Right forelimb (tissue), 1 donor: ENCODE results near the gene OR5AU1.
"Not testable (repeated sequence)": the region's sequence is repeated elsewhere in the genome, so short reads cannot be mapped to it uniquely, and the experiment has no call there.

ENCODE experiments used
- DNase-seq: peaks from one replicate; pipeline ENCODE4 v3.0.0-alpha.2; 2018

The OR5AU1 gene

DNA sequence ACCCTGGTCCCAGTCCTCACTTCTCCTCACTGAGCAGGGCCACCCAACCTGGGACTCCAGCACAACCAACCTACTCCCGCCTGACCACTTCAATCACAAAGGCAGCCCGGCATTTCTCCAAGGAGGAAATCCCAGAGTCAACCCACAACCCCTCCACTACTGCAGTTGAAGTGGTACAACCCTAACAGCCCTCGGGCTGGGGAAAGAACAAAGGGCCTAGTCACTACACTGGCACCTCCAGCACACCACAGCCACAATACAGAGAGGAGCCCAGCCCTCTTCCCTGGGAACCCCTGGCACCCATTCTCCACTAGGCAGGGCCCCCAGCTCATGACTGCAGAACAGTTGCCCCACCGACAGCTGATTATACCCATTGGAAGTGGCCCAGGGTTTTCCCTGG lies 13.7 kb upstream of the OR5AU1 start:
- DNase-seq: no peak

GRCh38 chr14:21168055-21168454 lies 12.2 kb upstream of the OR5AU1 start:
- DNase-seq: no peak

DNA sequence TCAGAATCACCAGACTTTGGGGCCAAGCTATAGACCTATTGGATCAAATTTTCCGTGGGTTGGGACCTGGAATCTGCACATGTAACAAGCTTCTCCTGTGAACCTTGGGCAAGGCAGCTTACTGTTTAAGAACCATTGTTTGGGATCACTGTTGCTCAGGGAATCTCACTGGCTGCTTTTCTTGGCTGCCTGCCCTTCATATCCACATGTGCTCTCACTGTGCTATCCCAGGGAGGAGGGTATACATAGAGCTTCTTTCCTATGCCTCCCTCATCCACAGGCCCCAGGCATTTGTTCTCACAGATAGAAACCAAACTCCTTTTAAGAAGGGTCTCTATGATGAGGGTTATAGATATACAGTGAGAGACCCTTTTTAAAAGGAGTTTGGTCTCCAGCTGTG lies 9.8 kb upstream of the OR5AU1 start:
- DNase-seq: not testable (repeated sequence)

DNA sequence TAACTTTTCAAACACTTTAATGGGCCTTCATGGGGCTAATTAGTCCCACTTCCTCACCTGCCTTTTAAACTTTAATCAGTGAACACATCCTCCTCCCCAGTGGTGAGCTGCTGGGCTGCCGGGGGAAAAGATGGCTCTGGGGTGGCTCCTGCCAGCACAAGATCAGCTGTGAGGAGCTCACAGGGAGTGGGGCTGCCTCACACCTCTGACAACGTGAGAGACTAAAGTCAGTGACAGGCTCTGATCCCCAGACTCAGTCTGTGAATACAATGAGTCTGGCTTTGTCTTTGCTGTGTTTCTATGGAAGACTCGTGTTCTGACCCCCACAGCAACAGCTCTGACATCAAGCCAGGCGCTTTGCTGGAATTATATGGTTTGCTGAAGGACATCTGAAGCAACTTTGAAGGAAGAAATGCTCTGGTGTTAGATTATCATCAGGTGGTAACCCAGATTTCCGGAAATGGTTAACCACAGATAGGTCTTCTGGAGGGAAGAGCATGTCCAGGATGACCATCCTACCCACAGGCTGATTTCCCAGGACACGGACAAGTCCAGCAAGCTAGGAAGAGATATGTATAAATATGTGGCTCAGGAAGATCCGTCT lies 9.2 kb upstream of the OR5AU1 start:
- DNase-seq: not testable (repeated sequence)

DNA sequence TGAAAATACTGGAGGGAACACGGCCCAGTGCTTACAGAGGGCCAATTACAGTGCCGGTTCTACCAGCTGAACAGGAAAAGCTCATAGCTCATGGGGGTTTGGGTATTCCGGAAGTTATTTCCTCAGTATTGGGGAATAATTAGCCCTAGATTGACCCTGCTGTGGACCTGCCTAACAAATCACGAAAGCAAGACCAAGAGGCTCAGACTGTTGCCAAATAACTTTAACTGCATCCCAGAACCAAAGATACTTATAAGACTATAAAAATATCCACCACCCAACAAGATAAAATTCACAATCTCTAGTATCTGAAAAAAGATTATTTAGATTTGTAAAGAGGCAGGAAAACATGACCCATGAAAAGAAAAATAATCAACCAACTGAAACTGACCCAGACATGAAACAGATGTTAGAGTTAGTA lies 8.0 kb upstream of the OR5AU1 start:
- DNase-seq: no peak

GRCh38 chr14:21162081-21162480 lies 6.2 kb upstream of the OR5AU1 start:
- DNase-seq: no peak

DNA sequence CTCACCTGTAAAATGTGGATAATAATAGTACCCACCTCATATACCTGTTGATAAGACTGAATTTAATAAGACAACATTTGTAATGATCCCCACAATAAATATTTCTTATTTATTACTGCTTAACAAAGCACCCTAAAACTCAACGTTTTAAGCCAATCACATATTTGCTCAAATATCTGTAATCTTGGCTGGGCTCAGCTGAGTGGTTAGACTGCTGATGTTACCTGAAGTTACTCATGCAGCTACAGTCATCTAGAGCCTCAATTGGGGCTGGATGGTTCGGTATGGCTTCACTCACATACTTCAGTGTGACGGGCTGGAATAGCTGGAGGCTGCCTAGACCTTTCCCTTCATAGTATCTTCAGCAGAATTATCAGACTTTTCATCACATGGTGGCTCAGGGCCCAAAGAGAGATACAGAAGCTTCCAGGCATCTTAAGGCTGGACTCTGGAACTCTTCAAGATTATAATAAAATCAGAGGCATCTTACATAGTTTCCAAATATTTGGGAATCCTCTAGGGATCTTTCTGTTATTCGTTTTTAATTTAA lies 4.3 kb upstream of the OR5AU1 start:
- DNase-seq: no peak

GRCh38 chr14:21158175-21158574 lies 2.3 kb upstream of the OR5AU1 start:
- not testable (repeated sequence) for DNase-seq

DNA sequence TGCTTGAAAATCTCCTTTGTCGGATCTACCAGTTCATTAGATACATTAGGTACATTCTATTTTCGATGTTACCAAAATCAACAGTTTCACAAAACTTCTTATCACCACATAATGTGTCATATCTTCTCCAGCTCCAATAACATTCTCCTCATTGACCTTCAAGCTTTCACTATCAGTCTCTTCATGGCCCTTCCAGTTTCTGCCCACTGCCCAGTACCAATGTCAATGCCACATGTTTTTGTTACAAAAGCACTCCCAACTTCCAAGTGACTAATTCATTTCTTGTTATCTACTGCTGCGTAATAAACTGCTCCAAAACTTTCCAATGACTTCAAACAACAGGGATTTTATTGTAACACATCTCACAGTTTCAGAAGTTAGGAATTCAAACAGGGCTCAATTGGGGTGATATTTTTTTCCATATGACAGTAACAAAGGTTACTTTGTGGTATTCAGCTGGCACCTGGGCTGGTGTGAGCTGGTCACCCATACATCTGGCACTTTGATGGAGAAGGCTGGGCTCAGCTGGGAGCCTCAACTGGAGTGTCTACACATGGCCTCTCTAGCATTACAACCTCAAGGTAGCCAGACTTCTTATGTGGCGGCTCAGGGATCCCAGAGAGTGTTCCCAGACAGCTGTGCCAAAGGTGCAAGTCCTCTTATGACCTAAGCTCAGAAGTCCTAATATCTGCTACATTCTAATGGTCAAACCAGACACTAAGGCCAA lies 6.1 kb downstream of the OR5AU1 start:
- DNase-seq: no peak

GRCh38 chr14:21145437-21145836 lies 10.4 kb downstream of the OR5AU1 start:
- DNase-seq: no peak

DNA sequence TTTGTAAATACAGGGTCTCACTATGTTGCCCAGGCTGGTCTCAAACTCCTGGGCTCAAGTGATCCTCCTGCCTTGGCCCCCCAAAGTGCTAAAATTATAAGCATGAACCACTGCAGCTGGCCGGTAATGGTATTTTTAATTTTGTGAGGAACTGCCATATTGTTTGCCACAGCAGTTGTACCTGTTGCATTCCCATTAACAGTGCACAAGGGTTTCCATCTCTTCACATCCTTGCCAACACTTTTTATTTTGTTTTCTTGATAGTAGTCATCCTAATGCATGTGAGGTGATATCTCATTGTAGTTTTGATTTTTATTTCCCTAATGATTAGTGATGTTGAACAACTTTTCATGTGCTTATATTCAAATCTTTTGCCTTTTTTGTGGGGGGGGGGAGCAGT lies 13.5 kb downstream of the OR5AU1 start:
- DNase-seq: no peak

GRCh38 chr14:21136024-21136423 lies 19.8 kb downstream of the OR5AU1 start:
- DNase-seq: no peak

- DNase-seq: no peak
Measured at GRCh38 chr14:21133901-21134300, 22.0 kb downstream of the OR5AU1 start.

GRCh38 chr14:21123429-21123828 lies 32.4 kb downstream of the OR5AU1 start:
- DNase-seq: no peak

GRCh38 chr14:21121122-21121521 lies 34.7 kb downstream of the OR5AU1 start:
- DNase-seq: no peak

GRCh38 chr14:21120686-21121085 lies 35.2 kb downstream of the OR5AU1 start:
- DNase-seq: no peak

DNA sequence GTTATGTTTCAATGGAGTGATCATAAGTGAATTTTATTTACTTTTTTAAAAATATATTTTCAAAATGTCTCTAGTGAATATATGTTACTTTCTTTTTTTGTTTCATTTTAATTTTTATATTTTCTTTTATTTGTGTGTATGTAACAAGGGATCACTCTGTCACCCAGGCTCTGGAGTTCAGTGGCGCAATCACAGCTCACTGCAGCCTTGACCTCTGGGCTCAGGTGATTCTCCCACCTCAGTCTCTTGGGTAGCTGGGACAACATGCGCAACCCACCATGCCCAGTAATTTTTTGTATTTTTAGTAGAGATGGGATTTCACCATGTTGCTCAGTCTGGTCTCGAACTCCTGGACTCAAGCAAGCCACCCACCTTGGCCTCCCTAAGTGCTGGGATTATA lies 36.9 kb downstream of the OR5AU1 start:
- DNase-seq: no peak

- no peak for DNase-seq
Measured at GRCh38 chr14:21113369-21113768, 42.5 kb downstream of the OR5AU1 start.

DNA sequence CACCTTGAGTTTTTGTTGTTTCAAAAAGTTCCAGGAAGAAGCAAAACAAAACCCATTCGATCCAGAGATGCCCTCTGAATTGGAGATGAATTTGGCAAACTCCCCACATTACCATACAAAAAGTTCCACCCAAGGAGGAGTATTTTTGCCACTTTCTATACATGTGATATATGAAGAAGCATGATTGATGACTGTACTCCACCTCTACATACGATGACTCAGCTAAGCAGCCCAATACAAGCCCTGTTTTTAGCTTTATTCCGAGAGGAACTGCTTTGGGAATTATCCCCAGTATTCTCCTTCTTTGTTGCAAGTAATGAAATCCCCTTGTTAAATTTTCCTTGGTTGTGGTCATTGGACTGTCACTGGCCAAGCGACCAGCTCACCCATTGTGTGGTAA lies 43.6 kb downstream of the OR5AU1 start:
- DNase-seq: no peak

DNA sequence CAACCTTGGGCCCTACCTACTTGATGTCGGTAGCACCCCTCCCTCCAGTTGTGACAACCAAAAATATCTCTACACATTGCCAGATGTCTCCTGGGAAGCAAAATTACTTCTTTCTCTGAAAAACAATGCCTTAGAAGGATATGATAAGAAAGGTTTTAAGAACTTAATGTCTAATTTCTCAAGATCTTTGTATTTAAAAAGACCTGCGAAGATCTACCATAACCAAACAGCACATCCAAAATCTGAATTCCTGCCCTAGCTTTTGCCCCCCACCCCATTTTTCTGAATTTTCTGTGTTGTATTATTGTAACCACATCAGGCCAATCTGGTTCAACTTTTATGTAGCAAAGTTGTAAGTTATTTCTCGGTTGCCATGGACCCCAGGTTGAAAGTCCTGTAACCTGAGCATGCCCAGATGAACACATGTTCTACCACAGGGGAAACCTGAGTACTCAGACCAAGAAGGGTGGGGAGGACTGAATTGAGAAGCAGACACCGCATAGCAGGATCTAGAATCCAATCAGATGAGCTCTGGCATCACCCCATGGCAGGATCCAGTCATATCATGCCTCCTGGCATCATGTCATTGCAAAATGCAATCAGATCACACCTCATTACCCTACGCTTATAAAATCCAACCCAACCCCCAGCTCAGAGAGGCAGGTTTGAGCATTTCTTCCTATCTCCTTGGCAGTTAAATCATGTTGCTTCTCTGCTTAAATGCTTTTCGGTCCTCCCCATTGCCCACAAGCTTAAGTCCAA lies 46.3 kb downstream of the OR5AU1 start:
- DNase-seq: no peak

- DNase-seq: no peak
Measured at GRCh38 chr14:21108791-21109190, 47.1 kb downstream of the OR5AU1 start.

DNA sequence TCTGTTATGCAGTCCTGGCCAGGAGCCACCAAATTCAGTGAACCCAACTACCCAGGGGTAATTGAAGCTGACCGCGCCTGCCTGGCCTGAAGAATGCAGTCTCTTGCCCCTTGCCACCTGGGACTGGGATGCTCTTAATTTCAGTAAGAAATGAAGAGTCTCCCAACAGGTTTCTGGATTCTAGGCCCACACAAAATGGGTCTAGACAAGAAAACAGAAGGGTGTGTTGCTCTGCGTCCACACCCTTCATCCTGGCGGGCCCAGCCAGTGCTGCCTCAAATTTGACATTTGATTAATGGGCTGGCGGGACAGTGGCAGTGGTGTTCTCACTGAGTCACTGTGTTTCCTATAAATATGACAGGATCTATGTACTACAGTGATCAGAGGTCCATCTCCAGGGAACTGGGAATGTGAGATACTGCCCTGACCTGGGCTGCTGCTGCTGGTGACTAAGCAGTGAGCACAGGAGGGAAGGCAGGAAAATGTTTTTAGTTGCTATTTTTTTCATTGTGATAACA lies 48.5 kb downstream of the OR5AU1 start:
- no peak for DNase-seq

DNA sequence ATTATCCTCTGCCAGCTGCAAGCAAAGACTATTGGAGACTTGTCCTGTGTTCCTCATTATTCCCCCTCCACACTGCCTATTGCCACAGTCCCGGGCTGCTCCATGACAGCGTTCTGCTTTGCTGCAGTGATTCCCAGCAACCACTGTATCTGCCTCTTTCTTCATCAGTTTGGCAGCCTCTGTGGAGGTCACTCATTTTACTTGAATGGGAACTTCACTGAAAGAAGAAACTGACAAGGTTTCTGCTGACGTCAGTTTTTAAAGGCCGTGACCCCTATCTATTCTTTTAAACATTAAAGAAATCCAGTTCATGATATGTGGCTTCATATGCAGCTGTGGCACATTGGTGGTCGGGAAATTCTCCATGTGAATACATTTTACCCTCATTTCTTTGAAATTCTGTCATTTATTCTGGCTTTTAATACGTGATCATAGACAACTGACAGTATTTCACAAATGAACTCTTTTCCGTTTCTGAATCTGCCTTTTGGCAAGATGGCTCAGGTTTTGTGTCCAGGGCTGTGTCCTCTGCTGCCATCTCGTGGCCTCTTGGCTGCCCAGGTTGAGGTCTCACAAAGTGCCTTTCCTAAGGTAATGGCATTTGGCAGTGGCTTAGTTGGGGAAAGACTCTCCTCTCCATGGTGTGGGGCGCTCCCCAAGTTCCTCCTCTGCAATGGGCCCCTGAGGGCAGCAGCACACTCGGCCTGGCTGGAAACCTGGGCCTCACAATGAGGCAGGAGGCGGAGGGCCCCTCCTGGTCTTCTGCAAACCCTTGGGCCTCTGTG lies 49.2 kb downstream of the OR5AU1 start:
- DNase-seq: peak; percentile 87
